Muscle of back (tissue), 13 donors: ENCODE measurements around the gene HBD. TPM values are rescaled to one million over a fixed set of nuclear protein-coding genes. Genes with fewer than 3 reads are reported as not detected.
"Not testable (repeated sequence)": the region's sequence is repeated elsewhere in the genome, so short reads cannot be mapped to it uniquely, and the experiment has no call there.

ENCODE experiments used
- DNase-seq, 3 donors: peaks; one replicate each; pipeline versions ENCODE4 v3.0.0 to v3.0.0-alpha.2; 2013
- long read RNA-seq, 9 donors: transcript quantifications; one replicate each; lab custom pipeline, GENCODE V29; 2026
- polyA plus RNA-seq, 10 donors: library from polyadenylated mRNA; unstranded; fragments of 120-200 nt; gene quantifications; one replicate each; pipeline ENCODE4 v1.2.1, GENCODE V29; 2013; ENCODE audit not compliant: insufficient read length in 10 of 10

Gene HBD
- 1 to 10 TPM in 3 of 10 donors, under 1 TPM in 4, not detected in 3; 0.25 to 1.9 (median 0.86) TPM for polyA plus RNA-seq
- long read RNA-seq, donor 1: 0 reads
- long read RNA-seq, donor 2: 0 reads
- long read RNA-seq, donor 3: 0 reads
- long read RNA-seq, donor 4: 0 reads
- long read RNA-seq, donor 5: 0 reads
- long read RNA-seq, donor 6, partial matches to known transcripts: 8 of 8 reads
- long read RNA-seq, donor 6, other reads (novel, unspliced or antisense): 0 of 8 reads
- long read RNA-seq, donor 7: 0 reads
- long read RNA-seq, donor 8: 0 reads
- long read RNA-seq, donor 9: 0 reads

GRCh38 chr11:5234381-5234834 lies at the start of gene HBD:
HBD (minus strand) TSS chr11:5234483; CDS start chr11:5234433, 50 bp downstream.
- no peak for DNase-seq

- no peak for DNase-seq
Observed at GRCh38 chr11:5283882-5284281, 49.6 kb upstream of the HBD start.

DNA sequence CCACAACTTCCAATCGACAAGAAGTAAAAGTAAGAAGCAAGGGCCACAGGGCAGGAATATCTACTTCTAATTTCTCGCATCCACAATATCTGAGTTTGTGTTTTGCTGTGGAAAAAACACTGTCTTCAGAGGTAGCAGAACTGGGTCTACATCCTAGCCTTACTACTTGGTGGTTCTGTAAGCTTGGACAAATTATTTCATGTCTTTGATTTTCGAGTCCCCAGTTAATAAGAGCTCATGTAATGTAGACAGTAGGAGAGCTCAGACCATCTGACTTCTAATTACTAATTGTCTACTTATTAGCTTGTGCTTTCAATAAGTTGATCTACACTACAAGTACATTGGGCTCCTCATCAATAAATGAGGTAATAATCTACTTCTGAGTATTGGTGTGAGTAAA lies 48.8 kb upstream of the HBD start:
- DNase-seq: no peak

DNA sequence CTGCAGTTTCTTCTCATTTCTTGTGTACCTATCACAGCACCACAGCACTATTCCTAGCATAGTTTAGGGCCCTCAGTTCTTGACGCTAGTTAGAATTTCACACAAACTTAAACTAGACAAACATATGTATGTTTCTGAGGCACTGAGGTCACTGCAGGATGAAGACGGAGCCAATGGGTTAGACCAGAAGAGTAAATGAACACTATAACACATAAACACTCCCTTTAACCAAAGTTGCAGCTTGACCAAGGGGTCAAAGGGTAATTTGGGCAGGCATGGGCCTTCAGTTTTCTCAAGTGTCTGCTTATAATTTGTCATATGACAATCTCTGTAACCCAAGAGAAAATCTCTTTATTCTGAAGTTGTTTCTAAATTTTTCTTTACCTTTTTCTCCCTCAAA lies 48.3 kb upstream of the HBD start:
- no peak for DNase-seq

DNA sequence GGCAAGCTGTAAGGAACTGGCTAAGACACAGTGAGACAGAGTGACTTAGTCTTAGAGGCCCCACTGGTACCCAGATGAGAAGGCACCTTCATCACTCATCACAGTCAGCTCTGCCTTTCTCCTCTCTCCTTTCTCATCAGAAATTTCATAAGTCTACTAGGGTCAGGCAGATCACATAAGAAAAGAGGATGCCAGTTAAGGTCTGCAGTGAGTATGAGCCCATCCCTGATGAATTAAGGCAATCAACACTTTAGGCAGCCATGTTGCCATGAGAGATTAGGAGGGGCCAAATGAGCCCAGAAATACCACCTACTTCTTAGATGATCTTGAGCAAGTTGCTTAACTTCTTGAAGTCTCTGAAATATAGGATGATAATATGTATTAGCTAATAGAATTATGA lies 47.3 kb upstream of the HBD start:
- DNase-seq: no peak

DNA sequence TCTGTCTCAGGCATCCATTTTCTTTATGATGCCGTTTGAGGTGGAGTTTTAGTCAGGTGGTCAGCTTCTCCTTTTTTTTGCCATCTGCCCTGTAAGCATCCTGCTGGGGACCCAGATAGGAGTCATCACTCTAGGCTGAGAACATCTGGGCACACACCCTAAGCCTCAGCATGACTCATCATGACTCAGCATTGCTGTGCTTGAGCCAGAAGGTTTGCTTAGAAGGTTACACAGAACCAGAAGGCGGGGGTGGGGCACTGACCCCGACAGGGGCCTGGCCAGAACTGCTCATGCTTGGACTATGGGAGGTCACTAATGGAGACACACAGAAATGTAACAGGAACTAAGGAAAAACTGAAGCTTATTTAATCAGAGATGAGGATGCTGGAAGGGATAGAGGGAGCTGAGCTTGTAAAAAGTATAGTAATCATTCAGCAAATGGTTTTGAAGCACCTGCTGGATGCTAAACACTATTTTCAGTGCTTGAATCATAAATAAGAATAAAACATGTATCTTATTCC lies 46.4 kb upstream of the HBD start:
- DNase-seq: peak; percentile 18 to 84 (median 46)

GRCh38 chr11:5279471-5280090 lies 45.3 kb upstream of the HBD start:
- DNase-seq: no peak

GRCh38 chr11:5277807-5278382 lies 43.6 kb upstream of the HBD start:
- DNase-seq: no peak

- no peak for DNase-seq
Observed at GRCh38 chr11:5276697-5277096, 42.4 kb upstream of the HBD start.

DNA sequence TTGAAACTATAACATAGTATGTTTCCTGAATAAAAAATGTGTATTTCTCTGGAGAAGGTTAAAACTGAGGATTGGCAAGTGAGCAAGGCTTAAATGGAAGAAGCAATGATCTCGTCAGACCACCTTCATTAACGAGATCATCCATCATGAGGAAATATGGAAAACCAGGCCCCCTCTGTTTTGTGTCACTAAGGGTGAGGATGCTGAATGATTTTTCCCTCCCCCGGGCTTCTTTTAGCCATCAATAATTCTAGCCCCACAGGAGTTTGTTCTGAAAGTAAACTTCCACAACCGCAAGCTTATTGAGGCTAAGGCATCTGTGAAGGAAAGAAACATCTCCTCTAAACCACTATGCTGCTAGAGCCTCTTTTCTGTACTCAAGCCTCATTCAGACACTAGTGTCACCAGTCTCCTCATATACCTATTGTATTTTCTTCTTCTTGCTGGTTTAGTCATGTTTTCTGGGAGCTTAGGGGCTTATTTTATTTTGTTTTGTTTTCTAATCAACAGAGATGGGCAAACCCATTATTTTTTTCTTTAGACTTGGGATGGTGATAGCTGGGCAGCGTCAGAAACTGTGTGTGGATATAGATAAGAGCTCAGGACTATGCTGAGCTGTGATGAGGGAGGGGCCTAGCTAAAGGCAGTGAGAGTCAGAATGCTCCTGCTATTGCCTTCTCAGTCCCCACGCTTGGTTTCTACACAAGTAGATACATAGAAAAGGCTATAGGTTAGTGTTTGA lies 41.3 kb upstream of the HBD start:
- no peak for DNase-seq

DNA sequence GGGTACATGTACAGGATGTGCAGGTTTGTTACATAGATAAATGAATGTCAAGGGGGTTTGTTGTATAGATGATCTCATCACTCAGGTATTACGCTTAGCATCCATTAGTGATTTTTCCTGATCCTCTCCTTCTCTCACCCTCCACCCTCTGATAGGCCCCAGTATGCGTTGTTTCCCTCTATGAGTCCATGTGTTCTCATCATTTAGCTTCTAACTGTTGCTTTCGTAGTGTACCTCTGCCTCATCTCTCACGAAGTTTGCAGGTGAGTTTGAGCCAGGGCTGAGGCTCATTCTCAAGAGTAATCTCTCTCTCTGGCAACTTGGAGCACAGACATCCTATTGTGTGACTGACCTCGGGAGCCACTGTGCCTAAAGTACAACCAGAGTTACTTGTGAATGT lies 40.1 kb upstream of the HBD start:
- no peak for DNase-seq

DNA sequence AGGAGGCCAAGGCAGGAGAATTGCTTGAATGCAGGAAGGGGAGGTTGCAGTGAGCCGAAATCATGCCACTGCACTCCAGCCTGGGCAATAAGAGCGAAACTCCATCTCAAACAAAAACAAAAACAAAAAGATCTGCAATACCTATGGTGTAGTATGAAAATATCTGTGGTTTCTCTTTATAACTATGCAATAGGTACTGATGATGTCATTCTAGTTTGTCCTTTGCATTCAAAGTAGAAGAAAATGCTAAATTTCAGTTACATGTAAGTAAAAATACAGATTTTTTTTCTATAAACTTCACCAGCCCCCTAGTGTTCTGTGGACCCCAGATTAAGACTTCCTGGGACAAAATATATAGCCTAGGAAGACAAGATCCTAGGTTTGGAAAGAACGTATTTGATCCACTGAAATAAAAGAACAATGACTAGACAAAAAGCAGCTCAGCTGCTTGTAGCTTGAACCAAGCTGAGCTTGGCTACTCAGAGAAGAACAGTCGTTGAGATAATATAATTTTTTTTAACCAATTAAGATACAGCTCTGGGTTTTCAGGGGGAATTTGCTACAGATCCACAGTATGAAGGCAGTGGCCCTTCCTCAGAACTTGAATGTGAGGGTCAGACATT lies 38.2 kb upstream of the HBD start:
- no peak for DNase-seq

- no peak for DNase-seq
Observed at GRCh38 chr11:5269715-5270147, 35.4 kb upstream of the HBD start, which contains the start of gene HBE1. HBE1 (minus strand) TSS chr11:5269945; CDS start chr11:5269890, 55 bp downstream.

DNA sequence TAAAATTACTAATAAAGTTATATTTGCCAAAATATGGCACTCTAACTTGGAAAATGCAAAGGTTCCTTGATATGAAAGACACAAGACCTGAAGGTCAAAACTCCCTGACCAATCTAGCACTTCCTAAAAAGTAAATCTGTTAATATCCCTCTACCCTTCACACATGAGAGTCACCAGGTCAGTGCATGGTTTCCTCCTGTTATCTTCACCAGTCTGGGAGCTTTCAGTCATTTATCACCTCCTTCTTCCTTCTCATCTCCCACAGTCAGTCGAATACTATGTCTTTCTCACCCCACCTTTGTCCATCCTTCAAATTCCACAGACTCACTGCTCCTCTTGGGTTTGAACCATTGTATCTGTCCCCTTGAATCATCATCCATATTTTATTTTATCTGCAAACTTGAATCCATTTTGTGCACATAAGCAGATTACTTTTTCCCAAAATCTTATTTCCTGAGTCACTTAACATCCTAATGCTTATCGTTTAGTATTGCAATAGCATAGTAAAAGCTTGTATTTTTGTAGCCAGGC lies 32.8 kb upstream of the HBD start:
- DNase-seq: no peak

DNA sequence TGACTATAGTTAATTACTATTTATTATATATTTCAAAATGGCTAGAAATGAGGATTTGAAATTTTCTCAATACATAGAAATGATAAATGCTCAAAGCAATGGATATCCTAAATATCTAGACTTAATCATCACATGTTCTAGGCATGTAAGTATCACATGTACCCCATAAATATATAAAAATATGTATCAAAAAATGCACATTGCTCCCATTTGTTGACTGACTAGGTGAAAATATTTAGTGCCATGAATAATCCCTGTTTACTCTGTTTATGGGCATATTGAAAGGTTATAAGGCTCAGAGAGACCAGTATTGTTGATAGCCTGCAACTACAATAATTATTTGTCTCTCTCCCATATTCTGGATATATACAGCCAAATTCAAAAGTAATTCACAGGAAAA lies 32.3 kb upstream of the HBD start:
- no peak for DNase-seq

DNA sequence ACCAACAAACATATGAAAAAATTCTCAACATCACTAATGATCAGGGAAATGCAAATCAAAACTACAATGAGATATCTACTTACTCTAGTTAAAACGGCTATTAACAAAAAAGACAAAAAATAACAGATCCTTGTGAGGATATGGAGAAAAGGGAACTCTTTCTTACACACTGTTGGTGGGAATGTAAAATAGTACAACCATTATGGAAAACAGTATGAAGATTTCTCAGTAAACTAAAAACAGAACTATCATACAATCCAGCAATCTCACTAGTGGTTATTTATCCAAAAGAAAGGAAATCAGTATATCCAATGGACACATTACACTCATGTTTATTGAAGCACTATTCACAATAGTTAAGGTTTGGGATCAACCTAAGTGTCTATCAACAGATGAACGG lies 31.5 kb upstream of the HBD start:
- no peak for DNase-seq

DNA sequence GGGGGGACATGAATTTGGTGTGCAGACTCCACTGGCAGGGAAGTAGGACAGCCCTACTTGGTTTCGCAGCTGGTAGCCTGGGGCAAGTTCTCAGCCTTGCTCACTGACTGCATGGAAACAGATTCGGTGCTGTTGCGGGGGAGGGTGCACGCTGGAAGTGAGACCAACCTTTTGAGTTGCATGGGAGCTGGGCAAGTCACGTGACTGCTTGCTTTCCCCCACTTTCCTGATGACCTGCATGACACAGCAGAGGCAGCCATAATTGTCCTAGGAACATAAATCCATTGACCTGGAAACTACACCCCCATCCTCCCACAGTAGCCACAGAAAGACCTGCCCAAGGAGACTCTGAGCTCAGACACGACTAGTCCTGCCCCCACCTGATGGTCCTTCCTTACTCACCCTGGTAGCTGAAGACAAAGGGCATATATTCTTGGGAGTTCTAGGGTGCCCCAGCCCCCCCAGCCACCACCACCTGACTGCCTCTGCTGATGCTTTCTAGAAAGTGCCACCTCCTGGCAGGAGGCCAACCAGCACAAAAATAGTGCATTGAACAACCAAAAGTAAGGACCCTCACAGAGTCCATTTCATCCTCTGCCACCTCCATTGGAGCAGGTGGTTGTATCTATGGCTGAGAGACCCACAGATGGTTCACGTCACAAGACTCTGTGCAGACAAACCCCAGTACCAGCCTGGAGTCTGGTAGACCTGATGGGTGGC lies 24.4 kb upstream of the HBD start:
- no peak for DNase-seq

GRCh38 chr11:5257296-5257695 lies 23.0 kb upstream of the HBD start:
- DNase-seq: no peak

- not testable (repeated sequence) for DNase-seq
Observed at GRCh38 chr11:5254646-5255413, 20.5 kb upstream of the HBD start, which contains the start of gene HBG2. HBG2 (minus strand) TSS chr11:5254781; CDS start chr11:5254728, 53 bp downstream.

GRCh38 chr11:5254023-5254422 lies 19.7 kb upstream of the HBD start:
- not testable (repeated sequence) for DNase-seq
